HepG2 (cell line): ENCODE results near the gene PHLDB1. TPM values are rescaled to one million over a fixed set of nuclear protein-coding genes. Genes with fewer than 3 reads are reported as not detected.

Source experiments
- ATAD3A ChIP-seq: sonication (generic); formaldehyde crosslinking; IDR thresholded peaks from 2 replicates; pipeline ENCODE4 v1.4.0; 2020; ENCODE audit warnings: missing genetic modification reagents
- ATF7 ChIP-seq, 2 experiments: fragments of 450-650 bp in 1 of 2; sonication (generic) in 1 of 2; formaldehyde crosslinking in 1 of 2; IDR thresholded peaks; 2 replicates each; pipeline versions ENCODE4 v1.4.0 to v1.6.1; 2016 to 2020; ENCODE audit warnings: antibody characterized with exemption in 1 of 2, mild to moderate bottlenecking in 1 of 2, missing genetic modification reagents in 1 of 2
- GPN1 ChIP-seq: sonication (generic); formaldehyde crosslinking; IDR thresholded peaks from 2 replicates; pipeline ENCODE4 v1.5.1; 2020; ENCODE audit warnings: missing genetic modification reagents, borderline replicate concordance
- HMGXB3 ChIP-seq: sonication (generic); formaldehyde crosslinking; IDR thresholded peaks from 2 replicates; pipeline ENCODE4 v1.4.0; 2020; ENCODE audit warnings: missing genetic modification reagents, borderline replicate concordance
- KLF12 ChIP-seq: sonication (generic); formaldehyde crosslinking; IDR thresholded peaks from 2 replicates; pipeline ENCODE4 v1.4.0; 2020; ENCODE audit warnings: missing genetic modification reagents, borderline replicate concordance
- NCOA5 ChIP-seq: sonication (generic); formaldehyde crosslinking; IDR thresholded peaks from 2 replicates; pipeline ENCODE4 v1.4.0; 2020; ENCODE audit warnings: missing genetic modification reagents
- PCBP1 ChIP-seq: fragments of 200-400 bp; formaldehyde crosslinking; IDR thresholded peaks from 2 replicates; pipeline ENCODE4 v1.6.1; 2017; ENCODE audit warnings: mild to moderate bottlenecking, low read depth, low read length, borderline replicate concordance
- SNAPC2 ChIP-seq: sonication (generic); formaldehyde crosslinking; IDR thresholded peaks from 2 replicates; pipeline ENCODE4 v1.8.1; 2022; ENCODE audit warnings: mild to moderate bottlenecking, missing genetic modification reagents
- TRIM24 ChIP-seq: sonication (generic); formaldehyde crosslinking; IDR thresholded peaks from 2 replicates; pipeline ENCODE4 v1.8.0; 2022; ENCODE audit warnings: mild to moderate bottlenecking, missing genetic modification reagents
- ZFYVE20 ChIP-seq: sonication (generic); formaldehyde crosslinking; IDR thresholded peaks from 2 replicates; pipeline ENCODE4 v1.8.0; 2023; ENCODE audit warnings: low read depth, mild to moderate bottlenecking, moderate library complexity, missing genetic modification reagents, borderline replicate concordance
- ZIK1 ChIP-seq: sonication (generic); formaldehyde crosslinking; IDR thresholded peaks from 2 replicates; pipeline ENCODE4 v1.5.0; 2020; ENCODE audit warnings: mild to moderate bottlenecking, low read depth, missing genetic modification reagents, borderline replicate concordance
- ZNF33B ChIP-seq: sonication (generic); formaldehyde crosslinking; IDR thresholded peaks from 2 replicates; pipeline ENCODE4 v1.5.1; 2020; ENCODE audit warnings: mild to moderate bottlenecking, missing genetic modification reagents
- ZNF383 ChIP-seq: sonication (generic); formaldehyde crosslinking; IDR thresholded peaks from 2 replicates; pipeline ENCODE4 v1.4.0; 2020; ENCODE audit warnings: missing genetic modification reagents, mild to moderate bottlenecking, borderline replicate concordance
- ZNF513 ChIP-seq: sonication (generic); formaldehyde crosslinking; conservative IDR thresholded peaks from 2 replicates; pipeline ENCODE4 v1.5.0; 2020; ENCODE audit warnings: missing genetic modification reagents
- ZNF547 ChIP-seq: sonication (generic); formaldehyde crosslinking; IDR thresholded peaks from 2 replicates; pipeline ENCODE4 v1.5.1; 2020; ENCODE audit warnings: mild to moderate bottlenecking, missing genetic modification reagents
- ZNF598 ChIP-seq: sonication (generic); formaldehyde crosslinking; IDR thresholded peaks from 2 replicates; pipeline ENCODE4 v1.5.1; 2020; ENCODE audit warnings: mild to moderate bottlenecking, missing genetic modification reagents, borderline replicate concordance
- ZXDC ChIP-seq: sonication (generic); formaldehyde crosslinking; IDR thresholded peaks from 2 replicates; pipeline ENCODE4 v1.5.0; 2020; ENCODE audit warnings: mild to moderate bottlenecking, missing genetic modification reagents
- polyA plus RNA-seq, 8 experiments: library from polyadenylated mRNA; depleted of rRNA in 3 of 8; stranded (reverse) in 7 of 8; unstranded in 1 of 8; fragments of >200 nt; fragmentation: Illumina TruSeq in 4 of 8; extraction: Trizol in 4 of 8; gene quantifications; 2 replicates each; pipeline versions ENCODE4 v1.2.1 to v1.2.3, GENCODE V29; 2011 to 2016; ENCODE audit warnings: low read depth in 4 of 8, missing spikeins in 1 of 8, mixed read lengths in 1 of 8; ENCODE audit not compliant: insufficient read depth in 1 of 8
- total RNA-seq, 5 experiments: library from RNA; depleted of rRNA; stranded (reverse); fragments of >200 nt; fragmentation: Illumina TruSeq; extraction: Trizol; gene quantifications; 2 replicates each; pipeline ENCODE4 v1.2.3, GENCODE V29; 2016; ENCODE audit warnings: low read depth in 1 of 5
- TF ChIP-seq, protein P1 (sequence below): sonication (generic); formaldehyde crosslinking; IDR thresholded peaks from 2 replicates; pipeline ENCODE4 v1.5.0; 2020; ENCODE audit warnings: missing genetic modification reagents, mild to moderate bottlenecking, borderline replicate concordance
- TF ChIP-seq, protein P2 (sequence below): sonication (generic); formaldehyde crosslinking; IDR thresholded peaks from 2 replicates; pipeline ENCODE4 v1.5.0; 2020; ENCODE audit warnings: missing genetic modification reagents, mild to moderate bottlenecking, borderline replicate concordance

PHLDB1 gene
- total and polyA plus RNA-seq, 2 of the 13 experiments (the other 11 are each of a cell fraction or from before 2014, with no cell fraction given): 13.8 to 14.2 TPM

DNA sequence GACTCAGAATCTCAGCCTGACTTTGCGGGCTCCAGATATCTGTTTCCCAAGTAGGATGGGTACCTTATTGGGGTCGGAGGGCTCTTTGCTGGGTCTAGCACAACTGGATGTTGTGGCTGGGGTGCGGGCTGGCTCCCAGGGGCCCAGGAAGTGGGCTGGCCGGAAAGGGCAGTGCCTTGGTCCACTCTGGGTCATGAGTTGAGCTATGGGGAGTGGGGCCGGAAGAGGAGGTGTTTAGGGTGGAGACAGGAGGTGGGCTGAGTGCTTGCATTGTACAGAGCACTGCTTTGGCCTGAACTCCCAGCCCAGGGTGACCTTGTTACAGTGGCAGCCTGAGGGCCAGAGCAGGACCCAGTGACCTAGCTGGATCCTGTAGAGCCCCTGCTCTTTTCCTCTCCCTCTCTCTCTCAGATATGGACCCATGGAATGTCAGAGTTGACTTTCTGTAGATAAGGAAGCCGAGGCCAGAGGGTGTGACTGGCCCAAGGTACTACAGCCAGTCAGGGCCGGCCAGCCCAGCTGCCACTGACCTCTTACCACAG is 13.2 kb downstream of the PHLDB1 start (continued):
- TF ChIP-seq, protein P1, sequence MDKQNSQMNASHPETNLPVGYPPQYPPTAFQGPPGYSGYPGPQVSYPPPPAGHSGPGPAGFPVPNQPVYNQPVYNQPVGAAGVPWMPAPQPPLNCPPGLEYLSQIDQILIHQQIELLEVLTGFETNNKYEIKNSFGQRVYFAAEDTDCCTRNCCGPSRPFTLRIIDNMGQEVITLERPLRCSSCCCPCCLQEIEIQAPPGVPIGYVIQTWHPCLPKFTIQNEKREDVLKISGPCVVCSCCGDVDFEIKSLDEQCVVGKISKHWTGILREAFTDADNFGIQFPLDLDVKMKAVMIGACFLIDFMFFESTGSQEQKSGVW (CRISPR knock-in tag): no peak
- peak; percentile 58; the same call in 1 of the 2 replicates for TF ChIP-seq ZNF33B (CRISPR knock-in tag)
- TF ChIP-seq NCOA5 (CRISPR knock-in tag): no peak
- no peak for TF ChIP-seq ATF7 (IDR thresholded peaks at IDR 0.05)
- no peak for TF ChIP-seq ATF7 (CRISPR knock-in tag; IDR thresholded peaks at IDR 0.05)
- TF ChIP-seq ZFYVE20 (CRISPR knock-in tag): no peak
- TF ChIP-seq ZNF513 (CRISPR knock-in tag): no peak
- TF ChIP-seq PCBP1: no peak
- TF ChIP-seq KLF12 (CRISPR knock-in tag): peak; percentile 61
- no peak for TF ChIP-seq SNAPC2
- TF ChIP-seq HMGXB3 (CRISPR knock-in tag): no peak
- 0 out of 2 replicates have a peak, but pooled peaks have one; percentile 5 for TF ChIP-seq ZIK1 (CRISPR knock-in tag)
- TF ChIP-seq ZNF598 (CRISPR knock-in tag): no peak
- peak; percentile 87; the same call in 1 of the 2 replicates for TF ChIP-seq ZXDC (CRISPR knock-in tag)
- no peak for TF ChIP-seq ZNF383 (CRISPR knock-in tag)
- no peak for TF ChIP-seq GPN1 (CRISPR knock-in tag)
- no peak for TF ChIP-seq ATAD3A
- TF ChIP-seq ZNF547 (CRISPR knock-in tag): 0 out of 2 replicates have a peak, but pooled peaks have one; percentile 13
- TF ChIP-seq, protein P2, sequence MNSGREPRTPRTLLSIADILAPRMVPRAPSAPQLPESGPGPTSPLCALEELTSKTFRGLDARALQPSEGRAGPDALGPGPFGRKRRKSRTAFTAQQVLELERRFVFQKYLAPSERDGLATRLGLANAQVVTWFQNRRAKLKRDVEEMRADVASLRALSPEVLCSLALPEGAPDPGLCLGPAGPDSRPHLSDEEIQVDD (CRISPR knock-in tag): no peak
- no peak for TF ChIP-seq TRIM24 (CRISPR knock-in tag)
